Epithelial cell of umbilical artery (primary cell): Measurements from ENCODE around the gene OPN5. TPM values are rescaled to one million over a fixed set of nuclear protein-coding genes. Genes with fewer than 3 reads are reported as not detected.

ENCODE experiments used
- total RNA-seq: library from RNA; depleted of rRNA; stranded (reverse); fragments of >200 nt; gene quantifications from 2 replicates; pipeline ENCODE4 v1.2.3, GENCODE V29; 2014

The OPN5 gene, protein sequence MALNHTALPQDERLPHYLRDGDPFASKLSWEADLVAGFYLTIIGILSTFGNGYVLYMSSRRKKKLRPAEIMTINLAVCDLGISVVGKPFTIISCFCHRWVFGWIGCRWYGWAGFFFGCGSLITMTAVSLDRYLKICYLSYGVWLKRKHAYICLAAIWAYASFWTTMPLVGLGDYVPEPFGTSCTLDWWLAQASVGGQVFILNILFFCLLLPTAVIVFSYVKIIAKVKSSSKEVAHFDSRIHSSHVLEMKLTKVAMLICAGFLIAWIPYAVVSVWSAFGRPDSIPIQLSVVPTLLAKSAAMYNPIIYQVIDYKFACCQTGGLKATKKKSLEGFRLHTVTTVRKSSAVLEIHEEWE
- not detected in 2 replicates for total RNA-seq

DNA sequence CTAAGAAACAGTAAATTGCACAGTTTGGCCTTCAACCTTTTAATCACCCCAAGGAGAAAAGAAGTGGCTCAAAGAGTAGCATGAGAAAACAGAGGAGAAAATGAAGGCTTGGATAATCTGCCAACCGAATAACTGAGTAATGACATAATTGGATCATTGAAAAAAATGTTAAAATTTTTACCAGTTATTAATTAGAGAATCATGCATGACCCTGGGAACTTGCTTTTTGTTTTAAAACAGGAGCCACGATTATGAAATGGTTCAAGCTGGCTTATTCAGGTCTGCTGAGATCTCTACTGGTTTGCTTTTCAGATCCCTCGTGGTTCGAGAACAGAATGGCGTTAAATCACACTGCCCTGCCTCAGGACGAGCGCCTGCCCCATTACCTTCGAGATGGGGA, at the start of gene OPN5:
OPN5 (plus strand) TSS at position 301 of the 400 bp plus-strand sequence; CDS start at position 336, 35 bp downstream.

Other genes with a start within 250 kb of the OPN5 start
- gene ADGRF4, start 83.5 kb upstream of the OPN5 start, total RNA-seq: under 0.01 TPM in 1 of 2 replicates, not detected in the other